Measurements from ENCODE around the gene CNTNAP1.

The CNTNAP1 gene

DNA sequence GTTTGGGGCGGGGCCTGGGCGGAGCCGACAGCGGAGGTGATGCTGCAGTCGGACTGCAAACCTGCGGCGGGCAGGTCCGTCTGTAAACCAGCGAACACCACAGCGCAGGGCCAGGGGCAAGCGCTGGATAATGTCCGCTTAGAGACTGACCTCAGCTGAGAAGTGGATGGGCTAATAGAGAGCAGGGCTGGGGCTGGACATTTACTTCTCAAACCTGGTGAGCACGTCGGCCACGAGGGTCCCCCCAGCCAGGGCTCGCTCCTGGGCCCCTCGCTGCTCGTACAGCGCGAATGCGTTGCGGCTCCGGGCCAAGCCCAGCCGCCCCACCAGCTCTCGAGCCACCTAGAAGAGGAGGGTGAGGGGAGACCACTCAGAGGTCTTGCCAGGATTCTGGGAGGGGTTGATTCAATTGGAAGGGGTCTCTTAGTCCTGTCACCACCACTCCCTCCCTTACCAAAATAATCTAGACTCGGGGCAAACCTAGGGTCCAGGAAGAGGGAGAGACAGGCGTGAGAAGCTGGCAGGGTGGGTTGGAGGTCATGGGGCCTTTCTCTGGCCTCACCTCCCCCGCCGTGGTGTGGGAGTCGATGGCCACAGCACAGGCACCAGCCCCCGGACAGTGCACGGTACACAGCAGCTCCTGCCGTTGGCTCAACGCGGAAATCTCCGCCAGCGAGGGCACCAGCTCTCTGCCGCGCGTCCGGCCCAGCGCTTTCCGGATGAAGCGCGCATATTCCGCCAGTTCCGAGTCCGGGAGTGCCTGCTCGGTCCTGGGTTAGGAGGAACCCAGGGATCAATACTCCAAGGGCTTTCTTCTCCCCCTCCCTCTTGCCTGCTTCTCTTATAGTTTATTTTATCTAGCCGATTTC is 11.3 kb upstream of the CNTNAP1 start:
- no peak for DNase-seq (ENCODE audit: low read depth)

GRCh38 chr17:42672038-42672437 is 10.3 kb upstream of the CNTNAP1 start:
- no peak for DNase-seq (ENCODE audit: low read depth)

GRCh38 chr17:42673266-42673884 is 9.0 kb upstream of the CNTNAP1 start:
- DNase-seq (ENCODE audit: low read depth) = no peak

GRCh38 chr17:42673885-42674754 is 8.2 kb upstream of the CNTNAP1 start:
- no peak for DNase-seq (ENCODE audit: low read depth)

- DNase-seq (ENCODE audit: low read depth) = no peak
Measured at GRCh38 chr17:42674755-42675347, 7.5 kb upstream of the CNTNAP1 start.

GRCh38 chr17:42675348-42675964 is 6.9 kb upstream of the CNTNAP1 start:
- no peak for DNase-seq (ENCODE audit: low read depth)

- no peak for DNase-seq (ENCODE audit: low read depth)
Measured at GRCh38 chr17:42675965-42676423, 6.3 kb upstream of the CNTNAP1 start.

DNA sequence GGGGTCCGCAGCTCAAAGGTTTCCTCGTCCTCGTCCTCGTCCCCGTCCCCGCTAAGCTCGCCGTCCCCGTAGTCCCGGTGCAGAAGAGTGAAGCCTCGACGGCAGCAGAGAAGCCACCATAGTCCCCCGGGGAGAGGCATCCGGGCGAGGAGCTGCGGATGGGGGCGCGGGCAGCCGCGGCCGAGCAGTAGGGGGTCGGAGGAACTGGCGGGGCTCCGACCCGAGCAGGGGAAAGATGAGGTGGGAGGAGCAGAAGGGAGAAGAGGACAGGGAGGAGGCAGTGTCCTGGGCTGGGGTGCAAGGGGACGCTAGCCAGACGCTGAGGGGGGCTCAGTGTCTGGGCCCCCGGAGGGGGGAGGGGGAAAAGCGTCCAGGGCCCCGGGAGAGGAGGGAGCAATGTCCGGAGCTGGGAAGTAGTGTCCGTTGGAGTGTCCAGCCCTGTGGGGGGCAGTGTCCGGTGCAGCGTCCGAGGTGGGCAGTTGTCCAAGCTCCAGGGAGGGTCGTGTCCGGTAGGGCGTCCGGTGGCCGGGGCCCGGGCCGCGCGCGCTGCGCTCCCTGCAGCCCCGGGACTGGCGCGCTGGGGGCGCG is 5.8 kb upstream of the CNTNAP1 start, which contains the start of gene PLEKHH3:
PLEKHH3 (minus strand) TSS at position 571 of the 588 bp plus-strand sequence; CDS start at position 140, 431 bp downstream.
- no peak for DNase-seq (ENCODE audit: low read depth)

- DNase-seq (ENCODE audit: low read depth) = peak; percentile 99
Measured at GRCh38 chr17:42677012-42677857, 5.1 kb upstream of the CNTNAP1 start.

- DNase-seq (ENCODE audit: low read depth) = peak; percentile 78
Measured at GRCh38 chr17:42677921-42678781, 4.2 kb upstream of the CNTNAP1 start.

- no peak for DNase-seq (ENCODE audit: low read depth)
Measured at GRCh38 chr17:42678951-42679491, 3.3 kb upstream of the CNTNAP1 start.

DNA sequence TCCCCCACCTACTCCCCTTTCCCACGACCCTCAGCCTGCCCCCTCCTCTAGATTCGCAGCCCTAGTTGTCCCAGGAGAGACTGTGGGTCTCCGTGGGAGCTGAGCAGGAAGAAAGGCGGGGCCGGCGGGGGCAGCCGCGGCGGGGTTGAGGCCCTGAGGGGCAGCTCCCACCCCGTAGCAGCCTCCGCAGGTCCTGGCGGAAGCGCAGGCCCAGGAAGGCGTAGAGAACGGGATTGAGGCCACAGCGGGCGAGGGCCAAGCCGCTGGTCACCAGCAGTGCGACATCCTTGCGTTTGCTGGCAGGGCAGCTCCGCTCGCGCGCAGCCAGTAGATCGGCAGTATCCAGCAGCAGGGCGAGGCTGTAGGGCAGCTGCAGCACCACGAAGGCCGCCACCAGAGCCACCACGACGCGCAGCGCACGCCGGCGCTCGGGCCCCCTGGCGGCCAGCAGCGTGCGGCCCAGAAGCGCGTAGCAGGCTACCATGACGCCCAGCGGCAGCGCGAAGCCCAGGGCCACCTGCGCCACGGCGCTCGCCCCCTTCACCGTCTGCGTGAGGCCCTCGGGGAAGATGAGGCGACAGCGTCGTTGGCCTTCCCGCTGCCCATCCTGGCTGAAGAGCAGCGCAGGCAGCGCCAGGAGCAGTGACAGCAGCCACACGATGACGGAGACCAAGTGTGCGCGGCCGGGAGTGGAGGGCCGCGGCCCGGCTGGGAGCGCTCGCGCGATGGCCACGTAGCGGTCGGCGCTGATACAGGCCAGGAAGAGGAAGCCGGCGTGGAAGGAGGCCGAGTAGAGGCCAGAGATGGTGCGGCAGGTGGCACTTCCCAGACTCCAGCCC is 2.6 kb upstream of the CNTNAP1 start:
- DNase-seq (ENCODE audit: low read depth) = peak; percentile 79

DNA sequence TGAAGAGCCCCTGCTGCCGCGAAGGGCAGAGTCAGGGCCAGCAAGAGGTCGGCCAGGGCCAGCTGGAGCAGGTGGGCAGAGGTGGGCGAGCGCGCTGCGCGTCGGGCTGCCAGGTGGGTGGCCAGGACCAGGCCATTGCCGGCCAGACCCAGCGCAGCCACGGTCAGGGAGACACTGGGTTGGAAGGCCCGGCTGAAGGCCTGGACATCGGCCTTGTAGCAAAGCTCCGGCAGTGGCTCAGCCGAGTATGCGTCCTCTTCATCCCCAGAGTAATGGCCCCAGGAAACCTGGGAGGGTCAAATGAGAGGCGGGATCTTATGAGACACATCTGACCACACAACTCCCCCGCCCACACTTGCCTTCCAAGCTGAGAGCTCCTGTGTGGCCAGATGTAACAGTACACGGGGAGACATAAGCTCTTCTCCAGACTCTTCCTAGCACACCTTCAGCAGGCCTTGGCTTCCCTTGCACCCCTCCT is 2.0 kb upstream of the CNTNAP1 start:
- DNase-seq (ENCODE audit: low read depth) = no peak

GRCh38 chr17:42682722-42683403 is 532 bp downstream of the CNTNAP1 start:
- DNase-seq (ENCODE audit: low read depth) = no peak

- no peak for DNase-seq (ENCODE audit: low read depth)
Measured at GRCh38 chr17:42683407-42684034, 1.2 kb downstream of the CNTNAP1 start.

DNA sequence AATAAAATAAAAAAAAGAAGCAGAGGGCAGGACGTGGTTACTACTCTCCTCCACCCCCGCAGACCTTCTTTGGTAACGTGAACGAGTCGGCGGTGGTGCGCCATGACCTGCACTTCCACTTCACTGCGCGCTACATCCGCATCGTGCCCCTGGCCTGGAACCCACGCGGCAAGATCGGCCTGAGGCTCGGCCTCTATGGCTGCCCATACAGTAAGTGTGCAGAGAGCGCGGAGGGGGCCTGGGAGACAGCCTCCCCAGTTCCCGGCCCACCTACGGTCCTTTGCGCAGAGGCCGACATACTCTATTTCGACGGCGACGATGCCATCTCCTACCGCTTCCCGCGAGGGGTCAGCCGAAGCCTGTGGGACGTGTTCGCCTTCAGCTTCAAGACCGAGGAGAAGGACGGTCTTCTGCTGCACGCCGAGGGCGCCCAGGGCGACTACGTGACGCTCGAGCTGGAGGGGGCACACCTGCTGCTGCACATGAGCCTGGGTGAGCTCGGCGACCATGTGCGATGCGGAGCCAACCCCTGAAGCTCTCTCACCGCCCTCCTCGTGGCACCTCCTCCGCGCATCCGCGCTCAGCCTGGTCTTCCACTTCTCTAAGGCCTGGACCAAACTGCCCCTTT is 2.7 kb downstream of the CNTNAP1 start:
- no peak for DNase-seq (ENCODE audit: low read depth)
